ENCODE measurements around the gene PBXIP1. TPM values are rescaled to one million over a fixed set of nuclear protein-coding genes. Genes with fewer than 3 reads are reported as not detected.
"Not testable (repeated sequence)": the region's sequence is repeated elsewhere in the genome, so short reads cannot be mapped to it uniquely, and the experiment has no call there.

Gene PBXIP1
- total and polyA plus RNA-seq, 7 donors = 13.6 to 149 (median 77.7) TPM

DNA sequence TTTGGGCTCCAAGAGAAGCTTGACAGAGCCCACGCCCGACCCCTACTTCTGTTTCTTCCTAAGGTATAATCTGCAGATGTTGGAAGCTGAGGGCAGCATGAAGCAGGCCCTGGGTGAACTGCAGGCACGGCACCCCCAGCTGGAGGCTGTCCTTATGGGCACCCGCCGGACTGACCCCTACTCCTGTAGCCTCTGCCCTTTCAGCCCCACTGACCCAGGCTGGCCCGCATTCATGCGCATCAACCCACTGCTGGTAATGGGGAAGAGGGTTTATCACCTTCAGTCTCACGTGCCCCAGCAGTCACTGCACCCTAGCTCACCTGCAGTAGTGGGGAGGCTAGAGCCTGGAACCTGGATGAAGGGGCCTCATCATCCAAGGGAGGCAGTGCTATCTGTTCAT is 34.4 kb upstream of the PBXIP1 start:
- no peaks in the 10 kb centered on the region for H3K27me3 ChIP-seq (ENCODE audit: insufficient read depth in 3 of 3, low read length in 2 of 3)
- H3K36me3 ChIP-seq (ENCODE audit: insufficient read depth in 1 of 2, low read depth in 1 of 2) = peaks cover 0 to 33% of the 10 kb centered on the region in 2 donors
- H3K4me3 ChIP-seq = no peak overlapping the region
- WGBS, 3 donors = 90 to 93% (median 92%) methylated on average over 8 of the region's 8 CpGs
- ATAC-seq = no peak
- peak in 1 of 2 donors; percentile 18 for DNase-seq
- peaks cover 5% of the 10 kb centered on the region for H3K4me1 ChIP-seq
- TF ChIP-seq, protein P1, sequence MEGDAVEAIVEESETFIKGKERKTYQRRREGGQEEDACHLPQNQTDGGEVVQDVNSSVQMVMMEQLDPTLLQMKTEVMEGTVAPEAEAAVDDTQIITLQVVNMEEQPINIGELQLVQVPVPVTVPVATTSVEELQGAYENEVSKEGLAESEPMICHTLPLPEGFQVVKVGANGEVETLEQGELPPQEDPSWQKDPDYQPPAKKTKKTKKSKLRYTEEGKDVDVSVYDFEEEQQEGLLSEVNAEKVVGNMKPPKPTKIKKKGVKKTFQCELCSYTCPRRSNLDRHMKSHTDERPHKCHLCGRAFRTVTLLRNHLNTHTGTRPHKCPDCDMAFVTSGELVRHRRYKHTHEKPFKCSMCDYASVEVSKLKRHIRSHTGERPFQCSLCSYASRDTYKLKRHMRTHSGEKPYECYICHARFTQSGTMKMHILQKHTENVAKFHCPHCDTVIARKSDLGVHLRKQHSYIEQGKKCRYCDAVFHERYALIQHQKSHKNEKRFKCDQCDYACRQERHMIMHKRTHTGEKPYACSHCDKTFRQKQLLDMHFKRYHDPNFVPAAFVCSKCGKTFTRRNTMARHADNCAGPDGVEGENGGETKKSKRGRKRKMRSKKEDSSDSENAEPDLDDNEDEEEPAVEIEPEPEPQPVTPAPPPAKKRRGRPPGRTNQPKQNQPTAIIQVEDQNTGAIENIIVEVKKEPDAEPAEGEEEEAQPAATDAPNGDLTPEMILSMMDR (IDR thresholded peaks at IDR 0.05) = no peak
- no peak overlapping the region for H3K27ac ChIP-seq
- intact Hi-C loops (cut with DNase I) = no loop called here
- no peaks in the 10 kb centered on the region for H3K9me3 ChIP-seq

DNA sequence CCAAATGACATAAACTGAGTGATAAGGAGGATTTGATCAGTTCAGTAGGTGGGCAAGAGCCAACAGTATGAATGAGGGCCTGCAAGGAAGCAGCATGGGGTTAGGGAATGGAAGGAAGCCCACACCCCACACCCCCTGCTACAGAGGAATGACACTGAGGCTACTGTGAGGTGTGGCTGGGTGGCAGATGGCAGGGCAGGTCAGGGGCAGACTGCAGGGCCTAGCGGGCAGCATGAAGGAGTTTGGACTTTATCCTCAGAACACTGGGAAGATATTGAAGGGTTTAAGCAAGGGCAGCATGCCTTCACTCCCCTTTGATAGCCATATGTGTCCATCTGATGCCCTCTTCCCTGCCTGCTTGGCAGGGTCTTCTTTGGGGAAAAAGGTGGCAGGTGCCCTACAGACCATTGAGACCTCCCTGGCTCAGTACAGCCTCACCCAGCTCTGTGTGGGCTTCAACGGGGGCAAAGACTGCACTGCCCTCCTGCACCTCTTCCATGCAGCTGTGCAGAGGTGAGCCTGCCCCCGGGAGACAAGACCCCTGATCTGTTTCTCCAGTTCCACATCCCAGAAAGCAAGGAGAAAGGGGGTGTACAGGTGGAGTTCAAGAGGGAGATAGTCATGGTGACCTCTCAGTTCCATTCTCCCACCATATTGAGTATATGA is 33.4 kb upstream of the PBXIP1 start:
- 77 to 89% (median 83%) methylated on average over 3 of the region's 3 CpGs for WGBS, 3 donors
- Histone ChIP-seq H3K27ac (no peak overlapping the region), H3K36me3 (ENCODE audit: insufficient read depth in 1 of 2, low read depth in 1 of 2) (peaks cover 0 to 33% of the 10 kb centered on the region in 2 donors), H3K4me1 (peaks cover 6% of the 10 kb centered on the region), H3K9me3 (no peaks in the 10 kb centered on the region), H3K4me3 (no peak overlapping the region), H3K27me3 (ENCODE audit: insufficient read depth in 3 of 3, low read length in 2 of 3) (no peaks in the 10 kb centered on the region)
- DNase-seq = peak in 1 of 2 donors; percentile 50
- ATAC-seq = no peak
- intact Hi-C loops (cut with DNase I) = no loop called here
- TF ChIP-seq, protein P1 (IDR thresholded peaks at IDR 0.05) = no peak

DNA sequence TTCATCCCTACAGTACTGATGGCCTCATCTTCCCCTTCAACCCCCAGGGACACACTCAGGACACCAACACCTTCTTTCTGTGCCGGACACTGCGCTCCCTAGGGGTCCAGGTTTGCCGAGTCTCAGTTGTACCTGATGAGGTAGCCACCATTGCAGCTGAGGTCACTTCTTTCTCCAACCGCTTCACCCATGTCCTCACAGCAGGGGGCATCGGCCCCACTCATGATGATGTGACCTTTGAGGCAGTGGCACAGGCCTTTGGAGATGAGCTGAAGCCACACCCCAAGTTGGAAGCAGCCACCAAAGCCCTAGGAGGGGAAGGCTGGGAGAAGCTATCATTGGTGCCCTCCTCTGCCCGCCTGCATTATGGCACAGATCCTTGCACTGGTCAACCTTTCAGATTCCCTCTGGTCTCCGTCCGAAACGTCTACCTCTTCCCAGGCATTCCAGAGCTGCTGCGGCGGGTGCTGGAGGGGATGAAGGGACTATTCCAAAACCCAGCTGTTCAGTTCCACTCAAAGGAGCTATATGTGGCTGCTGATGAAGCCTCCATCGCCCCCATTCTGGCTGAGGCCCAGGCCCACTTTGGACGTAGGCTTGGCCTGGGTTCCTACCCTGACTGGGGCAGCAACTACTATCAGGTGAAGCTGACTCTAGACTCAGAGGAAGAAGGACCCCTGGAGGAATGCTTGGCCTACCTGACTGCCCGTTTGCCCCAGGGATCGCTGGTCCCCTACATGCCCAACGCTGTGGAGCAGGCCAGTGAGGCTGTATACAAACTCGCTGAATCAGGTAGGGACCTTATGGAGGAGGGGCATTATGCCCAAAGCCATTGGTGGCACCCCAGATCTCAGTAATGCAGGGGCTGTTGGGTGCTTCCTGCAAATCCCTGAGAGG is 32.4 kb upstream of the PBXIP1 start:
- H3K9me3 ChIP-seq = no peaks in the 10 kb centered on the region
- ATAC-seq (no peak), DNase-seq (peak in 1 of 2 donors; percentile 48)
- no peaks in the 10 kb centered on the region for H3K27me3 ChIP-seq (ENCODE audit: insufficient read depth in 3 of 3, low read length in 2 of 3)
- intact Hi-C loops (cut with DNase I) = no loop called here
- H3K27ac ChIP-seq = no peak overlapping the region
- H3K4me3 ChIP-seq = no peak overlapping the region
- WGBS, 3 donors = 81 to 84% (median 82%) methylated on average over 15 to 17 of the region's 17 CpGs
- H3K4me1 ChIP-seq = peaks cover 12% of the 10 kb centered on the region
- peaks cover 0 to 33% of the 10 kb centered on the region in 2 donors for H3K36me3 ChIP-seq (ENCODE audit: insufficient read depth in 1 of 2, low read depth in 1 of 2)
- TF ChIP-seq, protein P1 (IDR thresholded peaks at IDR 0.05) = no peak

DNA sequence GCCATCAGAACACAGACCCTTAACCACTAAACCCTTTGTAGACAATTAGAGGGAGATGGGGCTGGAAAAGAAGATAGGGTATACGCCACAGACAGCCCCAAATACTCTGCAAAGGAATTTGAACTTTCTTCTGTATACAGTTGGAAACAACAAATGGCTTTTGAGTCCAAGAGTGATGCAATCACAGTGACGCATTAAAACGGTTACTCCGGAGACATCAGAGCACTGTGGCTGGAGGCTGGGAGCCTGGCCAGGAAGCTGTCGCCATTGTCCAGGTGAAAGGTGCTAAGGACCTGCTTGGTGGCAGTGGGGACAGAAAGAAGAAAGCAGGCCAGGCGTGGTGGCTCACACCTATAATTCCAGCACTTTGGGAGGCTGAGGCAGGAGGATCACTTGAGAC is 31.4 kb upstream of the PBXIP1 start:
- Histone ChIP-seq H3K9me3 (no peaks in the 10 kb centered on the region), H3K27ac (peak overlapping the region; percentile 36), H3K27me3 (ENCODE audit: insufficient read depth in 3 of 3, low read length in 2 of 3) (no peaks in the 10 kb centered on the region), H3K4me1 (peaks cover 18% of the 10 kb centered on the region), H3K36me3 (ENCODE audit: insufficient read depth in 1 of 2, low read depth in 1 of 2) (peaks cover 0 to 33% of the 10 kb centered on the region in 2 donors), H3K4me3 (no peak overlapping the region)
- DNase-seq (peak in 1 of 2 donors; percentile 47), ATAC-seq (no peak)
- TF ChIP-seq, protein P1 (IDR thresholded peaks at IDR 0.05) = no peak
- intact Hi-C loops (cut with DNase I) = no loop called here
- WGBS, 3 donors = 62 to 68% (median 63%) methylated on average over 6 of the region's 6 CpGs

DNA sequence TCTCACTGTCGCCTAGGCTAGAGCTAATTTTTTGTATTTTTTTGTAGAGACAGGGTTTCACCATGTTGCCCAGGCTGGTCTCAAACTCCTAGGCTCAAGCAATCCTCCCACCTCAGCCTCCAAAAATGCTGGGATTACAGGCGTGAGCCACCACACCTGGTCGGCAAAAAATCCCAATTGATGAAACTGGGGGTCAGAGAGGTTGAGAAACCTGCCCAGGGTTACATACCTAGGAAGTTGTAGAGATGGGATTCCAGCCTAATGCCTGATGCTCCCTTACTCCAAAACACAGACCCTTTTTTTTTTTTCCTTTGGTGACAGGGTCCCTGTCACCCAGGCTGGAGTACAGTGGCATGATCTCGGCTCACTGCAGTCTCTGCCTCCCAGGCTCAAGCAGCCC is 30.8 kb upstream of the PBXIP1 start:
- ATAC-seq; intact Hi-C loops (cut with DNase I); H3K9me3 ChIP-seq; H3K27ac ChIP-seq; H3K4me3 ChIP-seq; H3K27me3 ChIP-seq (ENCODE audit: insufficient read depth in 3 of 3, low read length in 2 of 3): not testable (repeated sequence)
- Histone ChIP-seq H3K36me3 (ENCODE audit: insufficient read depth in 1 of 2, low read depth in 1 of 2) (peaks cover 0 to 32% of the 10 kb centered on the region in 2 donors), H3K4me1 (peaks cover 22% of the 10 kb centered on the region)
- WGBS, 3 donors = 89 to 94% (median 89%) methylated on average over 4 of the region's 4 CpGs
- peak in 1 of 2 donors; percentile 2 for DNase-seq
